ENCODE data around the gene ST8SIA5.

Gene ST8SIA5

GRCh38 chr18:46721331-46721730 lies 35.5 kb downstream of the ST8SIA5 start:
- H3K4me3 ChIP-seq (ENCODE audit: low read length), result no peak overlapping the region
- DNase-seq (ENCODE audit: low read depth), result no peak
- no peak for TF ChIP-seq CTCF (conservative IDR thresholded peaks at IDR 0.05; ENCODE audit: low read depth, low read length)

- no peak for DNase-seq (ENCODE audit: low read depth)
- no peak for TF ChIP-seq CTCF (conservative IDR thresholded peaks at IDR 0.05; ENCODE audit: low read depth, low read length)
- no peak overlapping the region for H3K4me3 ChIP-seq (ENCODE audit: low read length)
These were observed 36.3 kb downstream of the ST8SIA5 start for GRCh38 chr18:46720521-46720920.

- TF ChIP-seq CTCF (conservative IDR thresholded peaks at IDR 0.05; ENCODE audit: low read depth, low read length), result no peak
- no peak for DNase-seq (ENCODE audit: low read depth)
- no peak overlapping the region for H3K4me3 ChIP-seq (ENCODE audit: low read length)
These were observed 36.8 kb downstream of the ST8SIA5 start for GRCh38 chr18:46720092-46720491.

GRCh38 chr18:46719388-46719787 lies 37.5 kb downstream of the ST8SIA5 start:
- no peak for DNase-seq (ENCODE audit: low read depth)
- no peak overlapping the region for H3K4me3 ChIP-seq (ENCODE audit: low read length)
- TF ChIP-seq CTCF (conservative IDR thresholded peaks at IDR 0.05; ENCODE audit: low read depth, low read length), result no peak

- DNase-seq (ENCODE audit: low read depth), result no peak
- TF ChIP-seq CTCF (conservative IDR thresholded peaks at IDR 0.05; ENCODE audit: low read depth, low read length), result no peak
- no peak overlapping the region for H3K4me3 ChIP-seq (ENCODE audit: low read length)
These were observed 38.1 kb downstream of the ST8SIA5 start for GRCh38 chr18:46718501-46719341.

- no peak for TF ChIP-seq CTCF (conservative IDR thresholded peaks at IDR 0.05; ENCODE audit: low read depth, low read length)
- no peak overlapping the region for H3K4me3 ChIP-seq (ENCODE audit: low read length)
- no peak for DNase-seq (ENCODE audit: low read depth)
These were observed 40.0 kb downstream of the ST8SIA5 start for GRCh38 chr18:46716827-46717226.

GRCh38 chr18:46716336-46716735 lies 40.5 kb downstream of the ST8SIA5 start:
- no peak for TF ChIP-seq CTCF (conservative IDR thresholded peaks at IDR 0.05; ENCODE audit: low read depth, low read length)
- DNase-seq (ENCODE audit: low read depth), result no peak
- no peak overlapping the region for H3K4me3 ChIP-seq (ENCODE audit: low read length)
